ENCODE results near the gene CLCNKB.

GRCh38 chr1:16022393-16022792 is 21.2 kb upstream of the CLCNKB start:
- TF ChIP-seq CTCF (IDR thresholded peaks at IDR 0.05), result no peak
- TF ChIP-seq POLR2AphosphoS5 (IDR thresholded peaks at IDR 0.05), result no peak
- no peak for TF ChIP-seq POLR2A (IDR thresholded peaks at IDR 0.05)
- no peak for TF ChIP-seq EP300 (IDR thresholded peaks at IDR 0.05)

All from sigmoid colon (tissue), 4 donors.